ENCODE data around the gene MLXIPL.
"Not testable (repeated sequence)": the region's sequence is repeated elsewhere in the genome, so short reads cannot be mapped to it uniquely, and the experiment has no call there.

The MLXIPL gene

GRCh38 chr7:73618538-73618937 is 5.8 kb downstream of the MLXIPL start:
- H3K4me3 ChIP-seq = no peak overlapping the region
- no peak for DNase-seq (ENCODE audit: low spot score)
- TF ChIP-seq, protein P1, sequence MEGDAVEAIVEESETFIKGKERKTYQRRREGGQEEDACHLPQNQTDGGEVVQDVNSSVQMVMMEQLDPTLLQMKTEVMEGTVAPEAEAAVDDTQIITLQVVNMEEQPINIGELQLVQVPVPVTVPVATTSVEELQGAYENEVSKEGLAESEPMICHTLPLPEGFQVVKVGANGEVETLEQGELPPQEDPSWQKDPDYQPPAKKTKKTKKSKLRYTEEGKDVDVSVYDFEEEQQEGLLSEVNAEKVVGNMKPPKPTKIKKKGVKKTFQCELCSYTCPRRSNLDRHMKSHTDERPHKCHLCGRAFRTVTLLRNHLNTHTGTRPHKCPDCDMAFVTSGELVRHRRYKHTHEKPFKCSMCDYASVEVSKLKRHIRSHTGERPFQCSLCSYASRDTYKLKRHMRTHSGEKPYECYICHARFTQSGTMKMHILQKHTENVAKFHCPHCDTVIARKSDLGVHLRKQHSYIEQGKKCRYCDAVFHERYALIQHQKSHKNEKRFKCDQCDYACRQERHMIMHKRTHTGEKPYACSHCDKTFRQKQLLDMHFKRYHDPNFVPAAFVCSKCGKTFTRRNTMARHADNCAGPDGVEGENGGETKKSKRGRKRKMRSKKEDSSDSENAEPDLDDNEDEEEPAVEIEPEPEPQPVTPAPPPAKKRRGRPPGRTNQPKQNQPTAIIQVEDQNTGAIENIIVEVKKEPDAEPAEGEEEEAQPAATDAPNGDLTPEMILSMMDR (IDR thresholded peaks at IDR 0.05) = no peak
- H3K27ac ChIP-seq = no peak overlapping the region

GRCh38 chr7:73617520-73617919 is 6.8 kb downstream of the MLXIPL start:
- not testable (repeated sequence) for H3K27ac ChIP-seq; H3K4me3 ChIP-seq; DNase-seq (ENCODE audit: low spot score)

DNA sequence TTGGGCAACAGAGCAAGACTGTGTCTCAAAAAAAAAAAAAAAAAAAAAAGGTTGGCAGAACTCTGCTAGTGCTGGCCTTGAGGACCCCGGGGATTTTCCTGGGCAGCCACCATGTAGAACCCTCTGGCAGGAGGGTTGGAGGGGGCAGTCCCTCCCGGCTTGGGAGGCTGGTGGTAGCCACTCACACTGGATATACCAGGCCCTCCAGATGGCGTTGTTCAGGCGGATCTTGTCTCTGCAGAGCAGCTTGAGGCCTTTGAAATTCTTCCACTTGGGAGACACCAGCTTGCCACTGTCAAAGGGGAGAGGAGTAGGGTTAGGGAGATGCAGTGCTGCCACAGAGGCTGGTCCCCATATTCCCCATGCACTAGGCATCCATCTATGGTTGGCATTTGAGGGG is 8.4 kb downstream of the MLXIPL start:
- TF ChIP-seq, protein P1 (IDR thresholded peaks at IDR 0.05) = no peak
- DNase-seq (ENCODE audit: low spot score) = no peak
- Histone ChIP-seq H3K27ac (no peak overlapping the region), H3K4me3 (no peak overlapping the region)

DNA sequence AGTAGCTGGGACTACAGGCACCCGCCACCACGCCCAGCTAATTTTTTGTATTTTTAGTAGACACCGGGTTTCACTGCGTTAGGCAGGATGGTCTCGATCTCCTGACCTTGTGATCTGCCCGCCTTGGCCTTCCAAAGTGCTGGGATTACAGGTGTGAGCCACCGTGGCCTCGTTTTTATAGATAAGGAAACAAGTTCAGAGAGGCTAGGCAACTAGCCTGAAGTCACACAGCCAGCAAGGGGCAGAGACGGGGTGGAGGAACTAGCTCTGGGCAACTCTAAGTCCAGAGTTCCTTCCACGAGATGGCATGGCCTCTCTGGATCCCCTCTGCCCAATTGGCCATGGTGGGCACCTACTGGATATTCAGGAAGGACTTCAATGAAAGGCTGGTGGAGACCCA is 9.4 kb downstream of the MLXIPL start:
- not testable (repeated sequence) for H3K27ac ChIP-seq; H3K4me3 ChIP-seq; DNase-seq (ENCODE audit: low spot score)

DNA sequence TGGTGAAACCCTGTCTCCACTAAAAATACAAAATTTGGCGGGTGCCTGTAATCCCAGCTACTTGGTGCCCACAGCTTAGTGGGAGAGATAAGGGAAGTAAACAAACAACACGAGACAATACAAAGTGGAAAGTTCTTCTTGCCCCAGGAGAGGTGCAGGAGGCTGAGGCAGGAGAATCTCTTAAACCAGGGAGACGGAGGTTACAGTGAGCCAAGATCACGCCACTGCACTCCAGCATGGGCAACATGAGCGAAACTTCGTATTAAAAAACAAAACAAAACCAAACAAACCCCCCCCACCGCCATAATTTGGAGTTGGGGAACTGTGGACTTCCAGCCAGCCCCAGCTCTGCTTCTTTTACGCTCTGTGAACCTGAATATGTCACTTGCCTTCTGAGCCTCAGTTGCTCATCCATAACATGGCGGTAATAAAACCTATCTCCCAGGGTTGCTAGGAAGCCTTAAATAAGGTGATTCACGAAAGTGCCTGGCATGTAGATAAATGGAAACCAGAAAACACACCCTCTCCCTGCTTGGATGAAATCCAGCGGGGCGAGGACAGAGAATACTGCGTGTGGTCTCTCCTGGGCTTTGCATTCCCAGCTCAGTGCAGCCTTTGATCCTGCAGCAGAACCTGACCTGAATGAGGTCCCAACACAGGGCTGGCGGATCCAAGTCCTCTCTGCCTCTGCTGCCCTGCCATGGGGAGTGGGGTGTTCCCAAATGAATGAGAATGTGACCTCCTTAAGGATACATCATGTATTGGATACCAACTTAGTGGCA is 10.2 kb downstream of the MLXIPL start:
- Histone ChIP-seq H3K4me3 (no peak overlapping the region), H3K27ac (no peak overlapping the region)
- TF ChIP-seq, protein P1 (IDR thresholded peaks at IDR 0.05) = no peak
- DNase-seq (ENCODE audit: low spot score) = no peak

- no peak for DNase-seq (ENCODE audit: low spot score)
- H3K4me3 ChIP-seq = no peak overlapping the region
- TF ChIP-seq, protein P1 (IDR thresholded peaks at IDR 0.05) = no peak
- peak overlapping the region in 1 of 2 donors; percentile 37 for H3K27ac ChIP-seq
Measured at GRCh38 chr7:73612598-73613269, 11.6 kb downstream of the MLXIPL start.

DNA sequence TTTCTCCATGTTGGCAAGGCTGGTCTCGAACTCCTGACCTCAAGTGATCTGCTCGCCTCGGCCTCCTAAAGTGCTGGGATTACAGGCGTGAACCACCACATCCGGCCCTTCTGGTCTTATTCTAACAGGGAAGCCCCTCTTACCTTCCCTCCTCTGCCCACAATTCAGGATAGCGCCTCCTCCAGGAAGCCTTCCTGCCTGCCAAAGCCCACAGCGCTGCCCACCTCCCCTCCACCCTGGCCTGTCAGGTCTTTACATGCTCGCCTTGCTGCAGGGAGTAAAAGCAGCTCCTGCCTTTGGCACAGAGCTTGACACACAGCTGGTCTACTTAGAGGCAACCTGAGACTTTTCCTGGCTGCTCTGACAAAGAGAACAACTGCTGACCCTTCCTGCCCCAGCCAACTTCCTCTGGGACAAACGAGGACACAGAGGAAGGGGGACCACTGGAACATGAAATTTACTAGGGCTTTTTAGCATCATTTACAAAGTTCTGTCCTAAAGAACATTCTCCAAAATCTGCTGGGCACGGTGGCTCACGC is 13.2 kb downstream of the MLXIPL start:
- no peak overlapping the region for H3K4me3 ChIP-seq
- no peak overlapping the region for H3K27ac ChIP-seq
- no peak for DNase-seq (ENCODE audit: low spot score)
- TF ChIP-seq, protein P1 (IDR thresholded peaks at IDR 0.05) = no peak

GRCh38 chr7:73610105-73610504 is 14.2 kb downstream of the MLXIPL start:
- no peak for DNase-seq (ENCODE audit: low spot score)
- TF ChIP-seq, protein P1 (IDR thresholded peaks at IDR 0.05) = no peak
- Histone ChIP-seq H3K27ac (no peak overlapping the region), H3K4me3 (no peak overlapping the region)

- not testable (repeated sequence) for H3K27ac ChIP-seq; H3K4me3 ChIP-seq; DNase-seq (ENCODE audit: low spot score)
Measured at GRCh38 chr7:73607692-73607983, 16.7 kb downstream of the MLXIPL start.

All from coronary artery (tissue), 2 donors.